A549 (cell line): ENCODE data around the gene TNNI2. TPM values are rescaled to one million over a fixed set of nuclear protein-coding genes. Genes with fewer than 3 reads are reported as not detected.

Source experiments
- ATAC-seq, 2 experiments: fragments of 200-7000 bp in 1 of 2; fragments of >200 bp in 1 of 2; cut with Nextera tagmentation in 1 of 2; cut with Tn5 transposase in 1 of 2; 3 replicates each; pipeline versions ENCODE4 v1.8.0 to v1.9.1; 2018 to 2020; ENCODE audit warnings: mild to moderate bottlenecking in 1 of 2, moderate library complexity in 1 of 2
- CTCF ChIA-PET: fragments of 300-600 bp; sonication (Branson Sonifier 250); formaldehyde crosslinking; extraction: SDS; loops from one replicate; lab custom pipeline; 2021; ENCODE audit warnings: antibody characterized with exemption, inconsistent platforms; lab: Yijun Ruan, JAX
- POLR2A ChIA-PET: fragments of 350-600 bp; formaldehyde crosslinking; extraction: SDS; loops from one replicate; lab custom pipeline; 2021; ENCODE audit warnings: antibody characterized with exemption, inconsistent platforms; lab: Yijun Ruan, JAX
- DNase-seq, 2 experiments: peaks; one replicate each; pipeline versions ENCODE4 v3.0.0 to v3.0.0-alpha.2; 2011 to 2016; ENCODE audit warnings: low read depth in 1 of 2, low spot score in 1 of 2
- FAIRE-seq: peaks from 2 replicates; lab custom pipeline; 2011; peaks lifted over from hg19 to GRCh38; lab: Jason Lieb, UNC
- H3K27ac ChIP-seq, 2 experiments: fragments of >200 bp; sonication (Bioruptor Twin); formaldehyde crosslinking; 3 replicates each; pipeline ENCODE4 v1.5.1; 2016 to 2017
- H3K4me1 ChIP-seq: fragments of >200 bp; sonication (Bioruptor Twin); formaldehyde crosslinking; 3 replicates; pipeline ENCODE4 v1.6.1; 2016
- H3K4me2 ChIP-seq: fragments of >200 bp; sonication (Bioruptor Twin); formaldehyde crosslinking; 3 replicates; pipeline ENCODE4 v1.6.1; 2016
- H3K4me3 ChIP-seq: fragments of >200 bp; sonication (Bioruptor Twin); formaldehyde crosslinking; 3 replicates; pipeline ENCODE4 v1.5.1; 2016
- H3K9me3 ChIP-seq: fragments of >200 bp; sonication (Bioruptor Twin); formaldehyde crosslinking; 3 replicates; pipeline ENCODE4 v1.6.1; 2016
- BHLHE40 ChIP-seq: IDR thresholded peaks from 2 replicates; pipeline ENCODE4 v1.6.1; 2012; ENCODE audit warnings: low read depth, low read length, inconsistent platforms
- CHD2 ChIP-seq: fragments of 150-350 bp; IDR thresholded peaks from 2 replicates; pipeline ENCODE4 v1.6.1; 2014; ENCODE audit warnings: low read length; ENCODE audit not compliant: partially characterized antibody
- CHD4 ChIP-seq: fragments of 200-600 bp; sonication (generic); IDR thresholded peaks from 2 replicates; pipeline ENCODE4 v1.6.1; 2016; ENCODE audit warnings: antibody characterized with exemption, mild to moderate bottlenecking, borderline replicate concordance
- EHMT2 ChIP-seq: fragments of 200-600 bp; sonication (generic); IDR thresholded peaks from 2 replicates; pipeline ENCODE4 v1.6.1; 2016; ENCODE audit warnings: antibody characterized with exemption, low read depth, mild to moderate bottlenecking, moderate library complexity
- ELK1 ChIP-seq: fragments of 150-350 bp; IDR thresholded peaks from 2 replicates; pipeline ENCODE4 v1.6.1; 2014; ENCODE audit warnings: low read depth, mild to moderate bottlenecking, low read length
- FOSB ChIP-seq: fragments of 250-450 bp; sonication (Bioruptor Pico); IDR thresholded peaks from 2 replicates; pipeline ENCODE4 v1.5.0; 2020; ENCODE audit warnings: mild to moderate bottlenecking, moderate library complexity
- FOSL2 ChIP-seq, 2 experiments: fragments of 450-650 bp in 1 of 2; fragments of >200 bp in 1 of 2; sonication (Bioruptor Twin) in 1 of 2; formaldehyde crosslinking; IDR thresholded peaks; 2 replicates each; pipeline versions ENCODE4 v1.5.0 to v1.6.1; 2016 to 2020; ENCODE audit warnings: mild to moderate bottlenecking in 1 of 2, moderate library complexity in 1 of 2
- FOXS1 ChIP-seq: fragments of 250-450 bp; sonication (Bioruptor Pico); IDR thresholded peaks from 2 replicates; pipeline ENCODE4 v1.5.0; 2020; ENCODE audit warnings: mild to moderate bottlenecking, moderate library complexity
- HDAC2 ChIP-seq: fragments of 200-600 bp; sonication (generic); IDR thresholded peaks from 2 replicates; pipeline ENCODE4 v1.6.1; 2016
- HOXB13 ChIP-seq: fragments of 250-450 bp; sonication (Bioruptor Pico); IDR thresholded peaks from 2 replicates; pipeline ENCODE4 v1.5.0; 2020; ENCODE audit warnings: low read depth, mild to moderate bottlenecking, moderate library complexity
- JUN ChIP-seq, 2 experiments: fragments of >200 bp; sonication (Bioruptor Twin); formaldehyde crosslinking; IDR thresholded peaks; 2 replicates in 1 of 2; 3 replicates in 1 of 2; pipeline ENCODE4 v1.6.1; 2016 to 2017
- JUNB ChIP-seq: fragments of >200 bp; sonication (Bioruptor Twin); formaldehyde crosslinking; IDR thresholded peaks from 2 replicates; pipeline ENCODE4 v1.6.1; 2016
- KDM5A ChIP-seq: fragments of 200-600 bp; sonication (generic); IDR thresholded peaks from 2 replicates; pipeline ENCODE4 v1.6.1; 2016; ENCODE audit warnings: antibody characterized with exemption, mild to moderate bottlenecking
- MAFK ChIP-seq: fragments of 450-650 bp; IDR thresholded peaks from 2 replicates; pipeline ENCODE4 v1.6.1; 2014; ENCODE audit not compliant: partially characterized antibody
- MYC ChIP-seq: IDR thresholded peaks from 2 replicates; pipeline ENCODE4 v1.6.1; 2012; ENCODE audit warnings: mild to moderate bottlenecking, inconsistent platforms, low read length, improper control_type of control experiment, borderline replicate concordance
- NPAS2 ChIP-seq: fragments of 250-450 bp; sonication (Bioruptor Pico); IDR thresholded peaks from 2 replicates; pipeline ENCODE4 v1.8.0; 2022; ENCODE audit warnings: mild to moderate bottlenecking, moderate library complexity, borderline replicate concordance
- NR3C1 ChIP-seq: fragments of >200 bp; sonication (Bioruptor Twin); formaldehyde crosslinking; IDR thresholded peaks from 3 replicates; pipeline ENCODE4 v1.6.1; 2017
- PBX3 ChIP-seq: IDR thresholded peaks from 2 replicates; pipeline ENCODE4 v1.6.1; 2012
- POLR2A ChIP-seq: IDR thresholded peaks from 2 replicates; pipeline ENCODE4 v1.6.1; 2012; ENCODE audit warnings: mild to moderate bottlenecking, low read length
- RARB ChIP-seq: fragments of 250-450 bp; sonication (Bioruptor Pico); IDR thresholded peaks from 2 replicates; pipeline ENCODE4 v1.8.0; 2021; ENCODE audit warnings: mild to moderate bottlenecking, moderate library complexity
- RCOR1 ChIP-seq: fragments of 150-350 bp; IDR thresholded peaks from 2 replicates; pipeline ENCODE4 v1.6.1; 2014; ENCODE audit warnings: antibody characterized with exemption, low read length, low read depth
- WGBS: methylation state at CpG from one replicate; pipeline ENCODE4 v1.1.6; 2017; ENCODE audit errors: missing lambda C conversion rate; 5-methylcytosine and 5-hydroxymethylcytosine counted together
- polyA plus RNA-seq, 4 experiments: library from polyadenylated mRNA; depleted of rRNA in 3 of 4; stranded (reverse); fragments of >200 nt; fragmentation: RNase III in 1 of 4; extraction: RNeasy Plus Mini Kit Qiagen cat#74134 plus additional on column Dnase treatment in 1 of 4; gene quantifications; 2 replicates in 3 of 4; 3 replicates in 1 of 4; pipeline ENCODE4 v1.2.3, GENCODE V29; 2011 to 2017

TNNI2 gene
- polyA plus RNA-seq, 2 of the 4 experiments (the other 2 are of a cell fraction), result not detected

- no peak overlapping the region for H3K27ac ChIP-seq
- no peaks in the 10 kb centered on the region for H3K4me1 ChIP-seq
- no peak overlapping the region for H3K4me3 ChIP-seq
- DNase-seq (no peak), ATAC-seq (no peak), FAIRE-seq (no peak)
- peaks cover 12% of the 10 kb centered on the region; the same call in 2 of the 3 replicates for H3K9me3 ChIP-seq
- CTCF ChIA-PET, result interaction anchor here (0.6 to 11.8 kb wide), 10 partner anchors 10 to 336 kb away, joined by 3 to 138 read pairs (median 6); partner anchors contain the start of genes CTSD and SYT8
- POLR2A ChIA-PET, result no interaction called here
- no peak overlapping the region for H3K4me2 ChIP-seq
- WGBS, result 34% methylated on average over 7 of the region's 7 CpGs
- TF ChIP-seq NR3C1 (no peak), MAFK (no peak), EHMT2 (no peak), PBX3 (no peak), ELK1 (no peak), RARB (CRISPR knock-in tag) (no peak), FOXS1 (CRISPR knock-in tag) (no peak), JUNB (no peak), MYC (no peak), BHLHE40 (no peak), FOSB (no peak), KDM5A (no peak), JUN (IDR thresholded peaks at IDR 0.05) (no peak), CHD4 (no peak), NPAS2 (CRISPR knock-in tag) (no peak), CHD2 (no peak), HOXB13 (CRISPR knock-in tag) (no peak), FOSL2 (IDR thresholded peaks at IDR 0.05) (no peak), FOSL2 (CRISPR knock-in tag; IDR thresholded peaks at IDR 0.05) (no peak)
Observed at GRCh38 chr11:1815751-1816150, 23.0 kb upstream of the TNNI2 start.

GRCh38 chr11:1817000-1817399 is 21.8 kb upstream of the TNNI2 start:
- Histone ChIP-seq H3K27ac (no peak overlapping the region), H3K9me3 (peaks cover 12% of the 10 kb centered on the region; the same call in 2 of the 3 replicates), H3K4me3 (no peak overlapping the region), H3K4me2 (no peak overlapping the region), H3K4me1 (no peaks in the 10 kb centered on the region)
- TF ChIP-seq HOXB13 (CRISPR knock-in tag) (no peak), POLR2A (no peak), HDAC2 (no peak)
- 60% methylated on average over 5 of the region's 5 CpGs for WGBS
- POLR2A ChIA-PET, result no interaction called here
- ATAC-seq, result no peak
- FAIRE-seq, result no peak
- CTCF ChIA-PET, result interaction anchor here (1.4 to 11.8 kb wide), 6 partner anchors 8 to 335 kb away, joined by 4 to 138 read pairs (median 16); partner anchors contain the start of genes CTSD and SYT8
- no peak for DNase-seq

- DNase-seq (no peak), ATAC-seq (no peak), FAIRE-seq (no peak)
- peaks cover 7% of the 10 kb centered on the region; the same call in 2 of the 3 replicates for H3K9me3 ChIP-seq
- CTCF ChIA-PET, result interaction anchor here (1.4 to 11.8 kb wide), 6 partner anchors 11 to 334 kb away, joined by 4 to 138 read pairs (median 16); partner anchors contain the start of genes CTSD and SYT8
- 0% methylated on average over 1 of the region's 1 CpG for WGBS
- no peak overlapping the region for H3K4me3 ChIP-seq
- POLR2A ChIA-PET, result no interaction called here
- no peaks in the 10 kb centered on the region for H3K4me1 ChIP-seq
- H3K4me2 ChIP-seq, result no peak overlapping the region
- no peak overlapping the region for H3K27ac ChIP-seq
- TF ChIP-seq RCOR1 (no peak), CHD4 (no peak)
Observed at GRCh38 chr11:1817511-1817910, 21.3 kb upstream of the TNNI2 start.
